BJ (cell line): ENCODE measurements around the gene MAPK9. TPM values are rescaled to one million over a fixed set of nuclear protein-coding genes. Genes with fewer than 3 reads are reported as not detected.

Experiments
- CTCF ChIA-PET: fragments of 350-600 bp; formaldehyde crosslinking; extraction: SDS; loops from one replicate; lab custom pipeline; 2021; ENCODE audit warnings: antibody characterized with exemption, inconsistent platforms; lab: Yijun Ruan, JAX
- POLR2A ChIA-PET: fragments of 300-600 bp; sonication (Branson Sonifier 250); formaldehyde crosslinking; extraction: SDS; loops from one replicate; lab custom pipeline; 2021; ENCODE audit warnings: antibody characterized with exemption; lab: Charles Lee
- DNase-seq: peaks from one replicate; pipeline ENCODE4 v3.0.0-alpha.2; 2011; ENCODE audit warnings: low read depth
- H3K27me3 ChIP-seq: 2 replicates; pipeline ENCODE4 v1.6.0; 2011; ENCODE audit warnings: low read length; ENCODE audit not compliant: control insufficient read depth, insufficient read depth
- H3K36me3 ChIP-seq: 2 replicates; pipeline ENCODE4 v1.5.1; 2011; ENCODE audit warnings: low read length; ENCODE audit not compliant: control insufficient read depth, insufficient read depth
- H3K4me3 ChIP-seq: 2 replicates; pipeline ENCODE4 v1.5.1; 2011; ENCODE audit warnings: low read depth, mild to moderate bottlenecking, control low read depth, low read length
- CTCF ChIP-seq: IDR thresholded peaks from 2 replicates; pipeline ENCODE4 v1.5.1; 2011; ENCODE audit warnings: low read depth, mild to moderate bottlenecking, control low read depth, inconsistent platforms, low read length, moderate library complexity; ENCODE audit not compliant: insufficient read depth
- polyA plus RNA-seq: library from polyadenylated mRNA; depleted of rRNA; stranded (reverse); fragments of >200 nt; gene quantifications from 2 replicates; pipeline ENCODE4 v1.2.3, GENCODE V29; 2011

Gene MAPK9
- polyA plus RNA-seq, 1 experiment, result 35.0 TPM

- no peak for TF ChIP-seq CTCF
- Histone ChIP-seq H3K4me3 (peak overlapping the region; percentile 70), H3K27me3 (no peaks in the 10 kb centered on the region), H3K36me3 (no peaks in the 10 kb centered on the region; the same call in none of the 2 replicates)
- no peak for DNase-seq
- ChIA-PET POLR2A (no interaction called here), CTCF (interaction anchor here (0.9 to 8.9 kb wide), 4 partner anchors 14 to 179 kb away, joined by 3 to 186 read pairs (median 12); no protein-coding TSS in a partner anchor)
Measured at GRCh38 chr5:180290568-180291233, 1.2 kb downstream of the MAPK9 start.

DNA sequence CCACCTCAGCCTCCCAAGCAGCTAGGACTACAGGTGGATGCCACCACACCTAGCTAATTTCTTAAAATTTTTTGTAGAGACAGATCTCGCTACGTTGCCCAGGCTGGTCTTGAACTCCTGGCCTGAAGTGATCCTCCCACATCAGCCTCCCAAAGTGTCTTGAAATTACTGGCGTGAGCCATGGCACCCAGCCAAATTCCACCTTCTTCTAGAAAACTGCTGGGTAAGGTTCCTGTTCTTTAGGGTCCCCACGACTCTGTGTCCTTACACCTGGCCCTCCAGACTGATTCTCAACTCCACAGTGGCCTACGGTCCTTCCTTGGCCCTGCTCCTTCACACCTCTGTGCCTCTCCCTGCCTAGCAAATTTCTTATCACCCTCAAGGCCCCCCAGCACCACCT lies 1.9 kb downstream of the MAPK9 start:
- POLR2A ChIA-PET, result no interaction called here
- DNase-seq, result no peak
- CTCF ChIA-PET, result interaction anchor here (0.9 to 8.9 kb wide), 4 partner anchors 26 to 180 kb away, joined by 3 to 186 read pairs (median 4); no protein-coding TSS in a partner anchor
- Histone ChIP-seq H3K4me3 (no peak overlapping the region), H3K36me3 (peaks cover 2% of the 10 kb centered on the region), H3K27me3 (no peaks in the 10 kb centered on the region)
- no peak for TF ChIP-seq CTCF

GRCh38 chr5:180289433-180289832 lies 2.5 kb downstream of the MAPK9 start:
- Histone ChIP-seq H3K27me3 (no peaks in the 10 kb centered on the region), H3K36me3 (peaks cover 2% of the 10 kb centered on the region), H3K4me3 (no peak overlapping the region)
- no peak for TF ChIP-seq CTCF
- no peak for DNase-seq
- POLR2A ChIA-PET, result no interaction called here
- CTCF ChIA-PET, result interaction anchor here (0.7 to 8.9 kb wide), 4 partner anchors 26 to 181 kb away, joined by 3 to 186 read pairs (median 4); no protein-coding TSS in a partner anchor

- CTCF ChIA-PET, result interaction anchor here (8.9 kb wide), 1 partner anchor 182 kb away, joined by 186 read pairs; no protein-coding TSS in a partner anchor
- POLR2A ChIA-PET, result no interaction called here
- Histone ChIP-seq H3K36me3 (peaks cover 4% of the 10 kb centered on the region), H3K27me3 (no peaks in the 10 kb centered on the region), H3K4me3 (no peak overlapping the region)
- no peak for DNase-seq
- TF ChIP-seq CTCF, result no peak
Measured at GRCh38 chr5:180287868-180288267, 4.0 kb downstream of the MAPK9 start.

GRCh38 chr5:180287404-180287803 lies 4.5 kb downstream of the MAPK9 start:
- TF ChIP-seq CTCF, result no peak
- ChIA-PET CTCF (no interaction called here), POLR2A (no interaction called here)
- H3K4me3 ChIP-seq, result no peak overlapping the region
- no peak for DNase-seq
- peaks cover 5% of the 10 kb centered on the region for H3K36me3 ChIP-seq
- no peaks in the 10 kb centered on the region for H3K27me3 ChIP-seq
